ENCODE measurements around the gene CD300LG.

DNA sequence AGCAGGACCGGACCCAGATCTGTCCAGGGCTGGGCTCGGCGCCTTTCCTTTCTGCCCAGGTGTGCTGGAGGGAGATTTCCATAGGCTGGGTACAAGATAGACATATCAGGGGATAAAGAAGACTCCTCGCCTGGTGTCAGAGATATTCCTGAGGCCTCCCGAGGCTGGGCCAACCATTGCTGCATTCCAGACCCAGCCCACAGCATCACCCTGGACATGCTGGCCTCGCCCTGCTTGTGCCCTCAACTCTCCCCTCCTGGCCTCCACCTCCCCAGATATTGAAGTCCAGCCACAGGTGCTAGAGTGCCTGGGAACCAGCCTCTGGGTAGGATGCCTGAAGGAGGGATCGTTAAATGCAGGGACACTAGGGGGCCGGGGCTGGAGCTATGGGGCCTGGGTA, 2.1 kb downstream of the CD300LG start:
- no peak for TF ChIP-seq EZH2phosphoT487 (conservative IDR thresholded peaks at IDR 0.05; ENCODE audit: low read length)
- TF ChIP-seq, protein P1, sequence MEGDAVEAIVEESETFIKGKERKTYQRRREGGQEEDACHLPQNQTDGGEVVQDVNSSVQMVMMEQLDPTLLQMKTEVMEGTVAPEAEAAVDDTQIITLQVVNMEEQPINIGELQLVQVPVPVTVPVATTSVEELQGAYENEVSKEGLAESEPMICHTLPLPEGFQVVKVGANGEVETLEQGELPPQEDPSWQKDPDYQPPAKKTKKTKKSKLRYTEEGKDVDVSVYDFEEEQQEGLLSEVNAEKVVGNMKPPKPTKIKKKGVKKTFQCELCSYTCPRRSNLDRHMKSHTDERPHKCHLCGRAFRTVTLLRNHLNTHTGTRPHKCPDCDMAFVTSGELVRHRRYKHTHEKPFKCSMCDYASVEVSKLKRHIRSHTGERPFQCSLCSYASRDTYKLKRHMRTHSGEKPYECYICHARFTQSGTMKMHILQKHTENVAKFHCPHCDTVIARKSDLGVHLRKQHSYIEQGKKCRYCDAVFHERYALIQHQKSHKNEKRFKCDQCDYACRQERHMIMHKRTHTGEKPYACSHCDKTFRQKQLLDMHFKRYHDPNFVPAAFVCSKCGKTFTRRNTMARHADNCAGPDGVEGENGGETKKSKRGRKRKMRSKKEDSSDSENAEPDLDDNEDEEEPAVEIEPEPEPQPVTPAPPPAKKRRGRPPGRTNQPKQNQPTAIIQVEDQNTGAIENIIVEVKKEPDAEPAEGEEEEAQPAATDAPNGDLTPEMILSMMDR (IDR thresholded peaks at IDR 0.05; ENCODE audit: insufficient read depth, low read length, poor library complexity, severe bottlenecking), result no peak
